Measurements from ENCODE around the gene GPC5. TPM values are rescaled to one million over a fixed set of nuclear protein-coding genes. Genes with fewer than 3 reads are reported as not detected.

GPC5 gene
- total RNA-seq, 1 donor from 2014 or later: 0.28 TPM

- H3K4me3 Mint-ChIP-seq: no peak overlapping the region
- no peaks in the 10 kb centered on the region for H3K4me1 Mint-ChIP-seq
- no peak for TF ChIP-seq CTCF (conservative IDR thresholded peaks at IDR 0.05)
- H3K27ac Mint-ChIP-seq (ENCODE audit: unreplicated experiment): no peak overlapping the region
- no peaks in the 10 kb centered on the region for H3K27me3 Mint-ChIP-seq (ENCODE audit: low read depth)
- no peaks in the 10 kb centered on the region for H3K9me3 Mint-ChIP-seq
- H3K36me3 Mint-ChIP-seq (ENCODE audit: low read depth): no peaks in the 10 kb centered on the region
- DNase-seq (ENCODE audit: low read depth, low spot score): no peak
Observed at GRCh38 chr13:91902291-91902690, 503.9 kb downstream of the GPC5 start.

- H3K36me3 Mint-ChIP-seq (ENCODE audit: low read depth): no peaks in the 10 kb centered on the region
- H3K27me3 Mint-ChIP-seq (ENCODE audit: low read depth): no peaks in the 10 kb centered on the region
Observed at GRCh38 chr13:91904005-91904404, 505.6 kb downstream of the GPC5 start.

GRCh38 chr13:91904597-91904996, 506.2 kb downstream of the GPC5 start:
- Mint-ChIP-seq H3K36me3 (ENCODE audit: low read depth) (no peaks in the 10 kb centered on the region), H3K4me1 (no peaks in the 10 kb centered on the region), H3K4me3 (no peak overlapping the region), H3K27ac (ENCODE audit: unreplicated experiment) (no peak overlapping the region), H3K9me3 (no peaks in the 10 kb centered on the region), H3K27me3 (ENCODE audit: low read depth) (no peaks in the 10 kb centered on the region)
- no peak for DNase-seq (ENCODE audit: low read depth, low spot score)
- no peak for TF ChIP-seq CTCF (conservative IDR thresholded peaks at IDR 0.05)

More at GRCh38 chr13:91904005-91904404, 505.6 kb downstream of the GPC5 start:
- no peaks in the 10 kb centered on the region for H3K9me3 Mint-ChIP-seq
- DNase-seq (ENCODE audit: low read depth, low spot score): no peak
- H3K27ac Mint-ChIP-seq (ENCODE audit: unreplicated experiment): no peak overlapping the region
- TF ChIP-seq CTCF (conservative IDR thresholded peaks at IDR 0.05): no peak
- H3K4me1 Mint-ChIP-seq: no peaks in the 10 kb centered on the region
- no peak overlapping the region for H3K4me3 Mint-ChIP-seq

- Mint-ChIP-seq H3K27me3 (ENCODE audit: low read depth) (no peaks in the 10 kb centered on the region), H3K9me3 (no peaks in the 10 kb centered on the region), H3K4me3 (no peak overlapping the region), H3K36me3 (ENCODE audit: low read depth) (no peaks in the 10 kb centered on the region), H3K27ac (ENCODE audit: unreplicated experiment) (no peak overlapping the region), H3K4me1 (no peaks in the 10 kb centered on the region)
- no peak for TF ChIP-seq CTCF (conservative IDR thresholded peaks at IDR 0.05)
- DNase-seq (ENCODE audit: low read depth, low spot score): no peak
Observed at GRCh38 chr13:91907398-91907797, 509.0 kb downstream of the GPC5 start.

GRCh38 chr13:91909617-91910016, 511.2 kb downstream of the GPC5 start:
- no peak for DNase-seq (ENCODE audit: low read depth, low spot score)
- H3K36me3 Mint-ChIP-seq (ENCODE audit: low read depth): no peaks in the 10 kb centered on the region
- no peaks in the 10 kb centered on the region for H3K9me3 Mint-ChIP-seq
- no peaks in the 10 kb centered on the region for H3K27me3 Mint-ChIP-seq (ENCODE audit: low read depth)
- H3K4me3 Mint-ChIP-seq: no peak overlapping the region
- no peaks in the 10 kb centered on the region for H3K4me1 Mint-ChIP-seq
- H3K27ac Mint-ChIP-seq (ENCODE audit: unreplicated experiment): no peak overlapping the region
- no peak for TF ChIP-seq CTCF (conservative IDR thresholded peaks at IDR 0.05)
